Activated CD4-positive, alpha-beta T cell treated with anti-CD3 and anti-CD28 coated beads, Interleukin-2, amount 50 U/mL, for 48 hours (primary cell): ENCODE data around the gene MYH10.
A peak's percentile ranks its signal among the peaks of the same experiment; 100 is the strongest.

Experiments
- DNase-seq, 2 experiments: peaks; one replicate each; pipeline ENCODE4 v3.0.0-alpha.2; 2020

The MYH10 gene

DNA sequence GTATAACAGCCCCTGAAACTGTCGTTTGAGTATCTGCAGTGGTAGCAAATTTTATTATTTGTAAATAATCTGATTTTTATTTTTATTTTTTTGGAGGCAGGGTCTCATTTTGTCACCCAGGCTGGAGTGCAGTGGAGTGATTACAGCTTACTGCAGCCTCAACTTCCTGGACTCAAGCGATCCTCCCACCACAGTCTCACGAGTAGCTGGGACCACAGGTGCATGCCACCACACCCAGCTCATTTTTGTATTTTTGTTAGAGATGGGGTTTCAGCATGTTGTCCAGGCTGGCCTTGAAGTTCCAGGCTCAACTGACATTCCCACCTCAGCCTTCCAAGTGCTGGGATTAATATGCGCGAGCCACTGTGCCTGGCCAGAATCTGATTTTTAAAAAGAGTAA, 192.1 kb downstream of the MYH10 start:
- no peak for DNase-seq

DNA sequence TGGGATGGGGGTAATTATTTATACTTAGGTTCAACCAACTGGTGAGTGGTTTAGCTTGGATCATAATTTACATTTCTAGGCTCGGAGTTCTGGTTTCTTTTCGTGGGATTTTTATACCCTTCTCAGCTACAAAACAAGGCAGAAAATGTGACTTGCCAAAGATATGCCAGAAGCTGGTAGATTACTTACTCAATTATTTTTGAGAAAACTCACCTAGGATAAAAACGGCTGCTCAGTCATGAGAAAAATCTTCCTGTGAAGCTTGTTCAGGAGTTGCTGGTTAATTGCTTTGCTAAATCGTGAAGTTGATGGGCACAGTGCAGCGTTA, 193.7 kb downstream of the MYH10 start:
- DNase-seq = no peak

DNA sequence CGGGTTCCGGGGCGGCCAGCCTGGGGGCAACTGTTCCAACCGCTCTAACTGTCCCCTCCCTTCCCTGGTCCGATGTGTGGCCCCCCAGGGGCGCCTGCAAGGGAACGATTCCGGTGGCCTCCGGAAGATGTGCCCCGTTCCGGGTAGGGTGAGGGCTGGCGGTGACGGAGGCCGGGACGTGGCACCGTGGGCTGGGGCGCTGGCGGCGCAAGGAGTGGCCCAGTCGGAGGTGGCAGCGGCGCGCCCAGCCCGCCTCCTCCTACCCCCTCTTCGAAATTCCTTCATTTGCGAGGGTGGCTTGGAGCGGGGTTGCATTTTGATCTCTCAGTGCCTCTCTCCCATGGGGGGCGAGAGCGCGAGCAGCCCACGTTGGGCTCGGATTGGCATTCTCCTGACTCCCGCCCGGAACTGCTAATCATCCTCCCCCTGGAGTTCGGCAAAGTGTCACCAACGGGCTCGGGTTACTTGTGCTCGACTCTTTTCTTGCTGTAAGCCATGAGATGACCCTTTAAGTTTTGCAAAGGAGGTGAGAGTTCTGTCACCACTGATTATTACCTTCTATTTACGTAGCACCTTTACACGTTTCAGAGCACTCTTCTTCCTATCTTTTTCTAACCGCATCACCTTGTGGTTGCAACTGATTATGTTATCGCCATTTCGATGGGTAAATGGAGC, 194.2 kb downstream of the MYH10 start:
- peak; percentile 64 to 73 for DNase-seq

DNA sequence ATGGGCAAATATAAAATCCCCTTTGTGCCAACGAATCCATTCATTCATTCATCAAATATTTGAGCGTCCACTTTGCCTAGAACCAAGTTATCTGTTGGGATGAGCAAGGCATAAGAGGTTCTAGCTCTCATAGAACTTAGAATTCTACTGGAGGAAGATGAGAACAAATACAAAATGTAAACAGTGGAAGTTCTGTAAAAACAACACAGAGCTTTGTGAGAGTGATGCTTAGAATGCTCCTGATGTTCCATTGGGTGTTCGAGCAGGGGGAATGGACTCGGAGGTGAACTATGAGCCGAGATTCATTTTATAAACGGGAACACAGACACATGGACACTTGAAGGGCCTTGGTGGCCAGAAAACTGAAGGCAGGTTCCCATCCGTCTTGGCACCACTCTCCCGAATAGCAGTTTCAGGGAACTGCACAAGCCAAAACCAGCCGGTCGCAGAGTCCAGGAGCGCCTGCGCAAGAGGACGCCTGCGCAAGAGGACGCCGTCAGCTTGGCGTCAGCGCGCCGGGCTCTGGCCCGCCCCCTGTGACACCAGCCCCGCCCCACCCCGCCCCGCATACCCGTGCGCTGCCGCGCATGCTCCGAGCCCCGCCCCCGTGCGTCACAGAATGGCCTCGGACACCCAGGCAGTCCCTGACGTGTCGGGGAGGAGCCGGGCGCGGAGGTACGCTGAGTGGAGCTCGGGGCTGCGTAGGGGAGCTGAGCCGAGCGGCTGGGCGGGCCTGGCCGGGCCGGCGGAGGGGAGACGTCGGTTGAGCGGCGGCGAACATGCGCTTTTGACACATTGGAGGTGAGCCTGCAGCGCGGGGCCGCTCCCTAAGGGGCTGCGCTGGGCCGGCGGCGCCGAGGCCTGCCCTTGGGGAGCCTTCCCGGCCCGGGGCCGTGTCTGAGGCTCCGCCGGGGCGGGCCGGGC, 195.0 kb downstream of the MYH10 start, which contains the start of gene NDEL1:
Gene NDEL1 (plus strand): TSS at position 640 of the 924 bp plus-strand sequence. CDS start 8,388 bp downstream, outside the sequence.
- DNase-seq = peak; percentile 99

DNA sequence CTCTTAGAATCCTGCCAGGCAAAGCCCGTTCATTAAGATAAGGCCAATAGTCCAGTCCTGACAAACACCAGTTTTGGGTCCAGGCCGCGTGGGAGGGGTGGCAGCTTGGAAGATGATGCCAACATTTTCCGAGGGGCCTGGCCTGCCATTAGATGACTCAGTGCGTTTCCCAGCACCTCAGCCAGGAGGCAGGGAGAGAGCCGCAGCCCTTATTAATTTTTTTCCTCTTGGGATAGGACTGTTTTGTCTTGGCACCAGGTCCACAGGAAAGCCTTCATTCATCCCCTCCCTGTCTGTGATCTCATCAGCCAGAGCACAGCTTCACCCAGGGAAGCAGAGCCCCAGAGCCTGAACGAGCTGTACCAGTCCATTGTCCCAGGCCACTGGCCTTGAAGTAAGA, 199.6 kb downstream of the MYH10 start:
- no peak for DNase-seq

DNA sequence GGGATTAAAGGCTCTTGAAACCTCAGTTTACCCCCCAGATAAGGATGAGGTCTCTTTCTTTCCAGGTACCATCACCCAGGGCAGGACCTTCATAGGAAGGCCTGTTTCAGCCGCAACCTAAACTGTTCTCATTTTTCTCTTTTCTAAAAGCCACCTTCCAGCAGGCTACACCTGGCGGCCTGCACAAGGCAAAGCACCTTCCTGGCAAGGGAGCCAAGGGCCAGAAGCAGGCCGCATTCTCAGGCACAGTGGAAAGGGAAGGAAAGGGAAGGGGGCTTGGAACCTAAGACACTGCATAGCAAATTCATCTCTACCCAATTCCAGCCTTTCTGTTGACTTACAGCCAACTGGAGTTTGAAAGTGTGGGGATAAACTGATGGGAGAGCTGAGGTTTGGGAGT, 203.7 kb downstream of the MYH10 start:
- no peak for DNase-seq

DNA sequence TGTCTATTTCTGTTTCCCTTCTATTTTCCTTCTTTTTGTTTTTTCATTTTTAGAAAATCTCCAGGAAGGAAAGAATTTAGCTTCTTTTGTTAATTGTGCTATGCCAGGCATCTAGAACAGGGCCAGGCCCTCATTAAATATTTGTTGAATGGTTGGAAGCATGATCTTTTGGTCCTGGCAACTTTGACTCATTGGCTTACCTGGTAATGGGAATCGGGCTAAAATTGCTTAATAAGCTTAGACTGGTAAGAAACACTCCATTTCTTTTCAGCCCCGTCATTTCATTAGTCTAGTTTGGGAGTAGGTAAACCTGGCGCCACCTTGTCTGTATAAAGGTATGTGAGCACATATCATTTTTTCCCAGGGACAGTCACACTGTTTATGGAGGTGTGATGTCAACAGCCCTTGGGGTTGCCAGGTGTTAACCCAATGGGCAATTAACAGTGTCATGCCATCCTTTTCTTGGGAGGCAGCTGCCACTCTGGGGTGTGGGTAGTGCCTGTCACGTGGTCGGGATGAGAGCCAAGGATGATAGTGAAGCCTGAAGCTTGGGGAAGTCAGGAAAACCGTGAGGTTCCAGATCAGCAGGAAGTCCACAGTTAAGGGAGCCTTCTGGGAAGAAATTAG, 204.3 kb downstream of the MYH10 start:
- DNase-seq = no peak
